Ramos (cell line): ENCODE measurements around the gene IMPACT.

Experiments
- in situ Hi-C: fragments of 300-500 bp; cut with MboI; formaldehyde crosslinking; loops from one replicate; pipeline ENCODE4 v1.14.3; 2022; ENCODE audit warnings: low sequenced_read_pairs; ENCODE audit not compliant: unreplicated experiment

Gene IMPACT

GRCh38 chr18:24417480-24417879, 9.0 kb upstream of the IMPACT start:
- in situ Hi-C loops = no loop called here

DNA sequence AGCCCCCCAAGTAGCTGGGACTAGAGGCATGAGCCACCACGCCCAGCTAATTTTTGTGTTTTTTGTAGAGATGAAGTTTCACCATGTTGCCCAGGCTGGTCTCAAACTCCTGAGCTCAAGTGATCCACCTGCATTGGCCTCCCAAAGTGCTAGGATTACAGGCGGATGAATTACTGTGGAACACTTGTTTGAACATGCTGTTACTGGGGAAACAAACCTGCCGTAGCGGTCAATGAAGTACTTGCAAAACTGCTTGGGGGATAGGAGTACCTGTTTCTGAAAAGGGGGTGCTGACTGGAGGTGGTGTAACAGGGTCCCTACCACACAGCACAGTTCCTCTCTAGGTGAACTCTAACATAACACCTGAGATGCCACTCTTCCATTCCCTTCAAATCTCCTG, 5.9 kb upstream of the IMPACT start:
- in situ Hi-C loops = no loop called here

GRCh38 chr18:24421831-24422230, 4.6 kb upstream of the IMPACT start:
- in situ Hi-C loops = no loop called here

- in situ Hi-C loops = no loop called here
Observed at GRCh38 chr18:24426073-24426397, 435 bp upstream of the IMPACT start.

DNA sequence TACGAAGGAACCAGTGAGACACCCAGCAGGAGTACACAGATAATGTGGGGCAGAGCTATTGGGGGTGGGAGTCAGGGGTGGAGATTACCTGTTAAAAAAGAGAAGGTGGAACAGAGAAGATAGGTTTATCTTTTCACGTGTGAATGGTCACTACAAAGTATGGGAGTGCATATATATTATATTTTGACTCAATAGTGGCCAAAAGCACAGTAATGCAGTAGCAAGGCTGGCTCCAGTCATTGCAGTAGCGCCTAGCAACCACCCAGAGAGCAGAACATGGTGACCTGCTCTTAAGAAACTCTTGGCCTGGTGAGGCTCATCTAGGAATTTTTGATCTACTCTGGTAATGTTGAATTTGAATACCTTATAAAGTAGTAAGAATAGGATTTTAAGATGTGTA, 1.0 kb downstream of the IMPACT start:
- in situ Hi-C loops = no loop called here

- in situ Hi-C loops = no loop called here
Observed at GRCh38 chr18:24428709-24429108, 2.2 kb downstream of the IMPACT start.

DNA sequence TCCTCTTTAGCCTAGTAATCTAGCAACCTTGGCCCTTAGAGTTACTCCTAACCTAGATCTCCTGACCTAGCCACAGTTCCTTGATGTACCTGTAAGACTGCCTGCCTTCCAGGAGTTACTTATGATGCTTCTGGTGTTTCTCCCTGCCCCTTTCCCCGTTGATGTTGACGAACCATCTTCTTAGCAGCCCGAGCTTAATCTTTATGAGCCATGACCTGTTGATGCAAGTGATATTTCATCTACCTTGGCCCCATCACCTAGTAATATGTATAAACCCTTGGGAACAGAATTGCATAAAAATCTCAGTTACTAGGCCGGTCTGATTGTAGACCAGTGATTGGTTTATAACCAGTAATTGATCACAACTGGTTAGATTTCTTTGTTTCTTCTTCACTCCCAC, 2.7 kb downstream of the IMPACT start:
- in situ Hi-C loops = no loop called here

DNA sequence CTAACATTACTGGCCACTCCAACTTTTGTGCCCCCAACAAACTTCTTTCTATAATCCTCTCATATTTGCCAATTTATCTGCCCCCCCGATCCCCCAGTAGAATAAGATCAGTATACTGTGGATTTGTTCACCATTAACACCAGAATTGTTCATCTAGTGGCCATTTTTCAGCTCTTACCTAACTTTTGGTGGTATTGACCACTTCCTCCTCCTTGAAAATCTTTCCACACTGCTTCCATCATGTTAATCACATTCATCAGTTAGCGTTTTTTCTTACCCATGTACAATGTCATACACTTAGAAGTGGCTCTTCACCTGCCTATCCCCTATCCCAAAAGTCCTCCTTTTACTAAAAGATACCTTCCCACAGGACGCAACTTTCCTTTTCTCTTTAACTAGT, 6.1 kb downstream of the IMPACT start:
- in situ Hi-C loops = no loop called here

- in situ Hi-C loops = no loop called here
Observed at GRCh38 chr18:24436939-24437338, 10.5 kb downstream of the IMPACT start.

DNA sequence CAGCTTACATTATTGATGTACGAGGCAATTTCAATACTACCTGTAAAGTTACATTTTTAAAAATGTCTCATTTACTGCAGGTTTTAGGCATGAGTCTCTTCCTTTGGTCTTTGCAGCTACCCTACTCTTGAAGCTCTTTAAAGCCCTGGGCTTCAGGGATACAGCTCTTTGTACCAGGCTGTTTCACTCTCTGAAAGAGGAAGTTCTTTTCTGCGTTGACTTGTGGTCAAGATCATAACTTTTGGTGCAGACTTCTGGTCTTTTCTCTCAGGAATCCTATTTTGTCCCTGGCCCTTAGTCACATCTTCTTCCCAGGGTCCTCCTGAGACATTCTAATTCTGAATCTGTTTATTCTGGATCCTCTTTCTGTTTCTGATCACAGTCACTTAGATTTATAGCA, 17.4 kb downstream of the IMPACT start:
- in situ Hi-C loops = no loop called here

- in situ Hi-C loops = no loop called here
Observed at GRCh38 chr18:24446453-24446852, 20.0 kb downstream of the IMPACT start.

DNA sequence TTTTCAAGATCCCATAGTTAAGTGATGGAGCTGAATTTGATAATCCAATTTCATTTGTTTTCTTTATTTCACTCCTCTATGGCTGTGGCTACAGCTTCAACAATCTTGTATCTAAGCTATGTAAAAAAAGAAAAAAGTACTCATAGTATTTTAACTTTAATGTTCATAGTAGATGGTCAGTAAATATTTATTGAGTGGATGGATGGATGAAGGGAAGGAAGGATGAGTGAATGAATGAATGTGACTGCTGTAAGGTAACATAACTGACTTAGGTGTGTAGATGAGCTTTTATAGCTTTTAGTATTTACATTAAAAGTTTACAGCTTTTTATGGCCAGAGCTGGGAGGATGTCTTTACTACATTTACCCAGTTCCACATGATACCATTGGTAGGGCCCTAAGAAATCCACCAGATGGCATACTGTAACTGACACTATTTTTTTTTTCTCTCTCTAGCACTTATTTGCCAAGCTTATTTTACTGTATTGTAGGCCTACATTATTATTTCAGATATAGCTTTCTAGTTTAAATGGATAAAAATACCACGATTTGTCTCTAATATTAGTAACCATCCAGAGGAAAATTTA, 20.6 kb downstream of the IMPACT start:
- in situ Hi-C loops = no loop called here

- in situ Hi-C loops = no loop called here
Observed at GRCh38 chr18:24447961-24448360, 21.5 kb downstream of the IMPACT start.

- in situ Hi-C loops = no loop called here
Observed at GRCh38 chr18:24456549-24456948, 30.1 kb downstream of the IMPACT start.

- in situ Hi-C loops = no loop called here
Observed at GRCh38 chr18:24459772-24460171, 33.3 kb downstream of the IMPACT start.

- in situ Hi-C loops = no loop called here
Observed at GRCh38 chr18:24460388-24460787, 33.9 kb downstream of the IMPACT start, which contains the start of gene HRH4. HRH4 (plus strand) TSS chr18:24460637; CDS start chr18:24460729, 92 bp downstream.

- in situ Hi-C loops = no loop called here
Observed at GRCh38 chr18:24461996-24462395, 35.5 kb downstream of the IMPACT start.

DNA sequence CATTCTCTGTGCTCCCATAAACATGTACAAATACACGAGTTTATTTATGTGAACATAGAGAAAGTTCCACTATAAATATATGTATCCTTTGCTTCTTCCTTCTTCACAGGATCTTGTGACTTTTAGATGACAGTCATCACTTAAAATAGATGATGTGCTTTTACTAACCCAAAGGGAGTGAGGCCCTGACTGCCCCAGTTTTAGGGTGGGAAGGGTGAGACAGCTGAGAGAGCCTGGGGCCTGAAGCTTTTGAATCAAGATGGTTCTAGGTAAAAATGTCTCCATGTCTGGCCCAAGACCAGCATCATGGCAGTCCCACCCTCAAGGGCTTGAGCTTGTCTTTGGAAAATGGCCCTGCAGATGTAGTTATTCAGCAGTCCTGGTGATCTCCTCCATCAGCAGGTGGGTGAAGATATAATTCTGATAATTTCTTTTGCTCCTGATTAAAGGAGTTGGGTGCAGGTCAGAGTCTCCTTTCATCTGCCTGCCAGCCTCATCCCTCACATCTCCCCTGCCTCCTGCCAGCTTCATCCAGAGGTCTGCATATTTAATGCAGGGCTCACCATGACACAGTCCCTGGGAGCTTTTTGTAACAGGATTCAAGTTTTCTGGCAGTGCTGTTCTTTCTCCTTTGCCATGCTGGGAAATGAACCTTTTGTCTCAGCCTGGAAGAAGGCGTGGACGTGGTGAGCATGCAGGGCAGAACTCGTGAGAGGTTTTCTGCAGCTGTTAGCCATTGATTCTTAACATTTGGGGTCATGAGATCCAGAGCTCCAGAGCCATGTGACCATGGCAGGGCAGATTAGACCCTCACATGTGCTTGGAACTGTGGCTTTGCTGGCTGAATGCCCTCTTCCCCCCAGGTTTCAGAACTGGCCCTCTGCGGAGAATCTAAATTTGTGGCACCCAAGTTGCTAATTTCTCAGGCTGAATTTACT, 36.6 kb downstream of the IMPACT start:
- in situ Hi-C loops = no loop called here

DNA sequence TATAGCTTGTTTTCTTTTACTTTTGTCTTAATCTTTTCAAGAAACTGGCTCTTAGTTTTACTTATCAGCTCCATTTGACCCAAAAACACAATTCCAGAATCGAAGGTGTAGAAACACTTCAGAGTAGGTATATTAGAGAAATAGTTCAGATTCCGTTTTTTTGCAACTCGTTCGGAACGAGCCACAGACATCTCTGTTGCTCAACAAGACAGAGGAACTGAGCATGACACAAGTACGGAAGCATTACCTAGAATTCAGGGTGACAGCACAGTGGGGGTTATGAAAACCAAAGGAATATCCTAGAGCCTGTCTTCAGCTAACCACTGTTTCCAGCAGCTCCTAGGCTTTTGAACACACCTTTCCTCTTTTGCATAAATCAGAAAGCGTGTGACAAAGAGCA, 39.0 kb downstream of the IMPACT start:
- in situ Hi-C loops = no loop called here

GRCh38 chr18:24466771-24467170, 40.3 kb downstream of the IMPACT start:
- in situ Hi-C loops = no loop called here

DNA sequence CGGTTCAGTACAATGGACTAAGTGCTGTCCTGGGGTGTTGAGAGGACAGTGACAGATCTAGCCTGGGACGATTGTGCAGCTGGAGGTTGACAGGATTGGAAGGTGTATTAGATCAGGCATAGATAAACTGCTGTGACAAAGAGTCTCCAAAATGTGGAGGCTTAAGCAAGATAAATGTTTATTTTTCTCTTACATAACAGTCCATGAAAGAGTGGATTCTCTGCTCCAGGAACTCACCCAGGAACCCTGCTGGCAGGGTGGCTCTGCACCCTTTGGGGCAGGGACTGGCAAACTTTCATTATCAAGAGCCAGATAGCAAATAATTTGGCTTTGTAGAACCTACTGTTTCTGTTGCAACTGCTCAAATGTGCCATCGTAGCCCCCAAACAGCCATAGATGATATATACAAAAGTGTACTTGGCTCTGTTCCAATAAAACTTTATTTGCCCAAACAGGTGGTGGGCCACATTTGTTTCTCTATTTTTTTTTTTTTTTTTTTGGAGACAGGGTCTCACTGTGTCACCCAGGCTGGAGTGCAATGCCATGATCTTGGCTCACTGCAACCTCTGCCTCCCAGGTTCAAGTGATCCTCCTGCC, 43.6 kb downstream of the IMPACT start:
- in situ Hi-C loops = no loop called here
